NCI-H146 treated with DMSO at 0.1 percent for 48 hours (cell line): ENCODE measurements around the gene GADD45G.

Experiments used
- DNase-seq: peaks from one replicate; lab custom pipeline; 2025; ENCODE audit not compliant: unreplicated experiment; lab: John Stamatoyannopoulos, UW

GADD45G gene

DNA sequence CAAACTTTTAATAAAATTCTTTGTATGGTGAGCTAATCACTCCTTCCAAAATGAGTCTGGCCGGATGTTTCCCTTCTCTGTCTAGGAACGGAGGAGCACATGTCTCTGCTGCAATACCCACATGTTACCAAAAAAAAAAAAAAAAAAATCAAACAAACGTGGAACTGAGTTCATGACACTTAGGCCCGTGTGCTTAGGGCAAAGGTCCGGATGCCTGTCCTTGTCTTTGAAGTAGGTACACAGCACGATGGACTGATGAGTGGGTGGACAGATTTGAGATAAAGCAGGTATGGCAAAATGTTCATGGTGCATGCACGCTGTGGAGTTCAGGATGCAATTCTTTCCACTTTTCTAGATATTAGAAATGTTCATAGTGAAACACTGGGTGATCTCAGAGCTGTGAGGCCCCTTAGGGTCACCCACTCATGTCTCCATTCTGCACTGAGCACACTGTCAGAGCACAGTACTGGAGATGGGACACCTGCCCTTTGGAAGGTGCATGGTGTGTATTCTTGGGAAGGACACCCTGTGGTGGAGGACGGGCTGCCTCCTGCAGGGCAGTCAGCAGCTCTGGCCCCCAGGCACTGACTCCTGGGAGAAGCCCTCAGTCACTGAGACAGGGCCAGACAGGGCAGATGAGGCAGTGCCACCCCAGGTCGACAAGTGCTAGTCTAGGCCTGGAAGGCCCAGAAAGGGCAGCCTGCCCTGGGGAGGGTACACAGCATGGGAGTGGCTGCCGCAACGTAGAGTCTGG lies 43.6 kb downstream of the GADD45G start:
- DNase-seq, result no peak

DNA sequence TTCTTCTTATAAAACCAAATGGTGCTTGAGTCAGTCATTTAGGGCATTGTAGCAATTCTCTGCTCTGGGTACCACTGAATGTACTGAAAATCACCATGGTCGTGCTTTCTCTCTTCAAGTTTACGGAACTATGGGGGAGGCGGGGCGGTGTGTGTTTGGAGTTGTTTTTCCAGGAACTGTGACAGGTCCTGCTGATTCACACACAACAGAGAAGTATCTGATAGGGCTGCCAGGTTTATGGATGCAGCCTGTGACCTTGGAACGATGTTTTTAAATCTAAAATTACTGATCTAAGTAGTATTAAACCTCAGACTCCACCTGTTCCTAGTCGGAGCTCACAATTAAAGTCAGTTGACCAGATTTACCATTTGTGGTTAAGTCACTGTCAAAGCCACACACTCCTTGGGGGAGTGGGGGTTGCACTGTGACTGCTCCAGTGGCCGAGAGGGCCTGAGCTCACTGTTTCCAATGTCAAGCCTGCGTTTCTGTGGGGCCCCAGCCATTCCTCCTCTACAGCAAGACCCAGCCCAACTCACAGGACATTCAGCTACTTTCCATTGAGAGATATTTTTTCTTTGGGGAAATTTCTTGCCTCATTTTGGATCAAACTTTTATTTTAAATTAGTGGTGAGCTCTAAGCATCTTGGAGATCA lies 44.4 kb downstream of the GADD45G start:
- DNase-seq, result no peak

DNA sequence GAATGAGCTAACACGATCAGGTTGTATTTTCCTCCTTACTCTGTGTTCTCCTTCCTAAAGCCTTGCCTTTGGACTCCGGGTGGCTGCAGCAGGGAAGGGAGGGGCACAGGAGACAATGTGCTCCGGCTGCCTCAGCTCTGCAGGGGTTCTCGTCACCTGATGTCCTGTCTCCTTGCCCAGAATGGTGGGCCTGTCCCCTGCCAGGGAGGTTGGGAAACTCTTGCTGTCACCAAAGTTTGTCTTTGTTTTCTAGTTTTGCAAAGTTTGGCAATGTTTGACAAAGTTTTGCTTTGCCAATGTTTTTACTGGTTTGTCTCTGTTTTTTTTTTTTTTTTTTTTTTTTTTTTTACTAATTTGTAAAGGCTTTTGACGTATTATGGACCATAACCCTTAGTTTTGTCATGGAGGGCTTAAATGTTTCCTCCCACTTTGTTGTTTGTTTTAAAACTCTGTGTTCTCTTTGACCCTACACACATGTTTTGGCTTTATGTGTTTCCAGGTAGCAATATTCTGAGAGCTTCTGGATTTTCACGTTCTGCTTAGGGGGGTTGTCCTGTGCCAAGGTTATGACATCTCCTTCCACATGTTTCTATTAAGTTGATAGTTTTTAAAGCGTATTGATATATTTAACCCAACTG lies 49.3 kb downstream of the GADD45G start:
- DNase-seq, result no peak

DNA sequence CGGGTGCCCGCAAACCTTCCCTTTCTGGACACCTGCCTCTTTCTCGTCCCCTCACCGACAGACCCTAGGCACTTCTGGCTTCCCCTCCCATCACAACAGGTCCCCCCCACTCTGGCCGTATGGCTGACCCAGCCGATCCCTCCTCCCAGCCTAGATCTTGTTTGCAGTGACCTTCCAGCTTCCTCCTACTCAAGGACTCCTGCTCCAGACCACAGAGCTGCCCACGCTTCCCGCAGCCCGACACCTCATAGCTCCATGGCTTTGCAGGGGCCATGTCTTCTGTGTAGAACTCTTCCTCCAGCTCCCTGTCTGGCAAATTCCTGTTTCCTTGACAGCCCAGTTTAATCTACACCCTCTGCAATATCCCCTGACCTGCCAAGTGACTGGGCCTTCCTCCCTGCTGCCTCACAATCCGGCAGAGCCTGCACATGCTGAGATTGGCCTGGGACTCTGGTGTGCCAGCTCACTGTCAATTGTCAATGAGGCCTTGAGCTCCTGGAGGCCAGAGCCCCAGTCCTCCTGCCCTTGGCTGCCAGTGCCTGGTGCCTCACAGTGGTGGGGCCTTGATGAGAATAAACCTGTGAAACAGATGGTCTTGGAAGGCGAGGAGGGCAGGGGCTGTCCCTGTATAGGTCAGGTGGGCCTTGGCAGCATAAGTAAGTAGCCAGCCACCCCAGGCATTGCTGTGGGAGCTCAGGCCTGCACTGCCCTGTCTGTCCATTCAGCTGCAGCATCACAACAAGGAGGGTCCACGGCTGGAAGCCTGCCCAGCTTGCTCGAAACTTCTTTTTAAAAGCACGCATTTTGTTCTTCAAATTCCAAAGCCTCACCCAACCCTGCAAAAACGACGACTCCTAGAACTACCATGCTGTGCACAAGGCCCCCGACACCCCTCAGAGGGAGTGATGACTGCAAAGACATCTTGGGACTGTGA lies 50.5 kb downstream of the GADD45G start:
- no peak for DNase-seq
